GM19193 (cell line): Measurements from ENCODE around the gene KDM4B.

Experiments
- POLR2A ChIP-seq: IDR thresholded peaks from 4 replicates; pipeline ENCODE4 v1.6.1; 2011; ENCODE audit not compliant: insufficient read depth, insufficient read length; ENCODE audit errors: extremely low read depth

KDM4B gene

GRCh38 chr19:4979211-4979807 lies 10.4 kb downstream of the KDM4B start:
- TF ChIP-seq POLR2A: no peak

GRCh38 chr19:4980067-4980466 lies 11.2 kb downstream of the KDM4B start:
- no peak for TF ChIP-seq POLR2A

- TF ChIP-seq POLR2A: no peak
Measured at GRCh38 chr19:4980838-4981680, 12.1 kb downstream of the KDM4B start.

- no peak for TF ChIP-seq POLR2A
Measured at GRCh38 chr19:4981681-4981958, 12.7 kb downstream of the KDM4B start.

GRCh38 chr19:4983346-4984105 lies 14.6 kb downstream of the KDM4B start:
- no peak for TF ChIP-seq POLR2A

GRCh38 chr19:4984106-4984380 lies 15.1 kb downstream of the KDM4B start:
- no peak for TF ChIP-seq POLR2A

GRCh38 chr19:4984438-4984990 lies 15.6 kb downstream of the KDM4B start:
- no peak for TF ChIP-seq POLR2A

GRCh38 chr19:4985551-4985991 lies 16.7 kb downstream of the KDM4B start:
- TF ChIP-seq POLR2A: no peak

GRCh38 chr19:4986056-4986455 lies 17.1 kb downstream of the KDM4B start:
- no peak for TF ChIP-seq POLR2A

- TF ChIP-seq POLR2A: no peak
Measured at GRCh38 chr19:4986471-4986891, 17.6 kb downstream of the KDM4B start.

- TF ChIP-seq POLR2A: no peak
Measured at GRCh38 chr19:4987256-4987655, 18.3 kb downstream of the KDM4B start.

GRCh38 chr19:4987692-4988370 lies 18.9 kb downstream of the KDM4B start:
- TF ChIP-seq POLR2A: no peak

- no peak for TF ChIP-seq POLR2A
Measured at GRCh38 chr19:4988770-4989251, 19.9 kb downstream of the KDM4B start.

- no peak for TF ChIP-seq POLR2A
Measured at GRCh38 chr19:4990306-4990705, 21.4 kb downstream of the KDM4B start.

GRCh38 chr19:4991538-4991937 lies 22.6 kb downstream of the KDM4B start:
- TF ChIP-seq POLR2A: no peak

GRCh38 chr19:4991996-4992698 lies 23.2 kb downstream of the KDM4B start:
- TF ChIP-seq POLR2A: no peak
